NCI-H2107 treated with DMSO at 0.1 percent for 48 hours (cell line): ENCODE data around the gene TMEM121.

ENCODE experiments used
- DNase-seq: peaks from one replicate; lab custom pipeline; 2025; ENCODE audit not compliant: unreplicated experiment; lab: John Stamatoyannopoulos, UW

Gene TMEM121

DNA sequence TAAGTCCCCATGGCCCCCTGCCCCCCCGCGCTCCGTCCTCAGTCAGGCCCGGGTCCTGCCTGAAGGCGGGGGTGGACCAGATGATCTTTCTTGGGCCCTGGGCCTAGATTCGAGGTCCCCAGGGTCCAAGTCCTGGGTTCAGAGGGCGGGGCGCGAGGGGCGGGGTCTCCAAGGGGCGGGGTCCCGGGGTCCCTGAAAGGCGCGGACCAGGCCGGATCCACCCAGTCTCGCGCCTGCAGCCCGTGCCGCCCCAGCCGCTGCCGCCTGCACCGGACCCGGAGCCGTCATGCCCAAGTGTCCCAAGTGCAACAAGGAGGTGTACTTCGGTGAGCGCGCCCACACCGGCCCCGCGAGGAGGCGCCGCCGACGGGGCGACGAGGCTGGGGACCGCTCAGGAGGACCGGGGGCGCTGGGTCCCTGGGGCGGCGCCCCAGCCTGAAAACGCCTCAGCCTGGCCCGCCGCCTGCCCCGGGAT lies 39.4 kb upstream of the TMEM121 start:
- DNase-seq: no peak

DNA sequence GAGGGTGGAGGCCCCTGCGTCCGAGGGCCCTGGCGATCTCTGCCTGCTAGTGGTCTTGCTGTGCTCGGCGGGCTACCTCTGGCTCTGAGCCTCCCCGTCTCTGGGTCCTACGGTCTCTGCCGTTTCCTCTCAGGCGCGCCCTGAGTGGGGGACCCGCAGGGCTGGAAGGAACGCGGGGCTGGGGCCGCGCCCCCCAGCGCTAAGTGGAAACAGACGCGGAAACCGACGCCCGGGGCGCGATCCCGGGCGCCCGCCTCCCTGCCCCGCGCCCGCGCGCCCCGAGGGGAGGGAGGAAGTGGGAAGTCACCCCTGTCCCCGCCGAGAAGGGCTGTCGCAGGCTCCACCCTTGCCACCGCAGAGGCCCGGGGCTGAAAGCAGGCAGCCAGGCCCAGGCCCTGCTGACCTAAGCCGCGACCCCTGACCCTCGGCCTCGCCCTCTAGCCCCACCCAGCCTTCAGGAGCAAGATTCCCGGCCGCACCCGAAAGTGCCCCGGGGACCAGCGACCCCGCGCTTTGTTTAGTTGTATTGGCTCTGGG lies 38.9 kb upstream of the TMEM121 start:
- no peak for DNase-seq

DNA sequence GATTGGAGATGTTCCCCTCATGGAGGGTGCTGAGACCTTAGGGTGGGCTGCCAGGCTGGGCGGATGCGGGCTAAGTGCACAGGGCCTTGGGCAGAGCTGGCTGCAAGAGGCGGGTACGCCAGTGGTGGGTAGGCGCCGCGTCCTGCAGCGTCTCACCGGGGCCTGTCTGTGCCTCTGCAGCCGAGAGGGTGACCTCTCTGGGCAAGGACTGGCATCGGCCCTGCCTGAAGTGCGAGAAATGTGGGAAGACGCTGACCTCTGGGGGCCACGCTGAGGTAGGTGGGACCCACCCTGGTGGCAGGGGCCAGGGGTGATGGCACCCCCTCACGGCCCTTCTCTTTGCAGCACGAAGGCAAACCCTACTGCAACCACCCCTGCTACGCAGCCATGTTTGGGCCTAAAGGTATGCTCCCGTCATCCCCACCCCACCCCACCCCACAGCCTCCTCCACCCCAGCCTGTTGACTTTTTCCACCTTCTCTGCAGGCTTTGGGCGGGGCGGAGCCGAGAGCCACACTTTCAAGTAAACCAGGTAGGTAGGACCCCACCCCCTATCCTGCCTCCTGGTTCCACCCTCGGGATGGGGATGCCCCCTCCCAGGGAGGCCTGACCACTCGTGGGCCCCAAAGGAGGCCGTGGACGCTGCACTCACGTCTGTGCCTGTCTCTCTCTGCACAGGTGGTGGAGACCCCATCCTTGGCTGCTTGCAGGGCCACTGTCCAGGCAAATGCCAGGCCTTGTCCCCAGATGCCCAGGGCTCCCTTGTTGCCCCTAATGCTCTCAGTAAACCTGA lies 38.2 kb upstream of the TMEM121 start:
- DNase-seq: no peak

DNA sequence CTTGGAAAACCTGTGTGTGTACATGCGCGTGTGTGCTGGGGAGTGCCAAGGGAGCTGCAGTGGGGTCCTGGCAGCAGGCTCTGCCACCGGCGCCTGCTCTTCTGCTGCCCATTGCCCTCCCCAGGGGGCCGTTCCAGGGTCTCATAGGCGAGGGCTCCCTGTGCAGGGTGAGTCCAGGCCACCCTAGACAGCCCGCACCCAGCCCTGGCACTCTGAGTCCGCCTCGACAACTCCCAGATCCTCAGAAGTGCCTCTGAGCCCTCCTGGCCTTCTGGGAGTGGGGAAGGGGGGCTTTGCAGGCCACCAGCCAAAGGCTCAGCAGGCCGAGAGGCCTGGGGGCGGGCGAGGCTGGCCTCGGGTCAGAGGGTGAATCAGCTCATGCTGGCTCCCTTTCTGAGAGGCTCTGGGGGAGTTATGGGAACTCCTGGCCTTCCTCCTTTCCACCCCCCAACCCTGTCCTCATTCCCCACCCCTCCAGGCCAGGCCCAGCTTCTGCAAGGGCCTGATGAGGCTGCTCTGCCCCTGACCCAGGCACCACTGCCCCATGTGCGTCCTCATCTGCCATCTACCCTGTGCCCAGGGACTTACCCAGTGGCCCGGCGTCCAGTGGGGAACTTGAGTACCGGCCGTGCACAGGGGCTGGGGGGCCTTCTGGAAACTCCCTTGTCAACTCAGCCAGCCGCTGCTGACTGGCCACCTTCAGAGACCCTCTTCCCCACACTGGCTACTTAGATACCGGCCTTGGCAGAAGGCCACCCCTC lies 37.4 kb upstream of the TMEM121 start:
- no peak for DNase-seq

DNA sequence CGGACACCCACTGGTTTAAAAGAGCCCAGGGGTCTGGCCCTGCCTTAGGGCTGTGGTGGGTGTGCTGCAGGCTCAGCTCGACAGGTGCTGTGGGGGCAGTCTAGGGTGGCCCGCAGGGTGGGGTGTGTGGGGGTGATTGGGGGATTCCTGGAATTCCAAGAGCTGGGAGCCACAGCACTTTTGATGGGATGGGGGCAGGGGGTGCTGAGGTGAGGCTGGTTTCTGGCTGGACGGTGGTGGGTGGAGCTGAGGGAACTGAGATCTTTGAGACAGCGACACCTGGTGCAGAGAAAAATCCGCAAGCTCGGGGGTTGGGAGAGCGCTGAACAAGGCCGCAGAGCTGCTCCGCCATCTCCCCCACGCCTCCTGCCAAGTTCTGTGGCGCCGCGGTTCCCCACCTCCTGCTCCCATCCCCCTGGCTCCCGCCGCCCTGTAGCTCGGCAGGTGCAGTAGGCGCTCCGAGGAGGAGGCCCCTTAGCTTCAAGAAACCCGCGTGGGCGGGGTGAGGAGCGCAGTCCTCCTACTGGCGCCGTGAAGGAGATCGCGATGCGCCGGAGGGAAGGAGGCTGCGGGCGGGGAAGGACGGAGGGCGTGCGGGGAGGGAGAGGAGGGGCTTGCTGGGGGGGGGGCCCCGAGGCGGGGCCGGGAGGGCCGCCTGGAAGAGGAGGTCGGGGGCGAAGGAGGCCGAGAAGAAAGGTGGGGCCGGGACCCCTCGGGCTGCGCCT lies 36.7 kb upstream of the TMEM121 start:
- peak; percentile 95 for DNase-seq

DNA sequence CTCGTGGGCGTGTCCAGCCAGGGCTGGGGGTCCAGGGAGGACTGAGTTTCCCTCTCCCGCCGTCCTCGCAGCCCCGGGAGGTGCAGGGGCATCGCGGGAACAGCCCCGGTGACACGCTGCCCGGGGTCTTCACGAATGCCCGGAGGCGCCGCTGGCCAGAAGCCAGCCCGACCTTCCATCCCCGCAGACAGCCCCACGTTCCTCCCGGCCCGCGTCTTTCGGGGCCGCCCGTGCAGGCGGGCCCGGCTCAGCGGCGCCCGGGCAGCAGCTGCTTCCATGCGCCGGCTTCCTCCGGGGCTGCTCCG lies 36.2 kb upstream of the TMEM121 start:
- no peak for DNase-seq

DNA sequence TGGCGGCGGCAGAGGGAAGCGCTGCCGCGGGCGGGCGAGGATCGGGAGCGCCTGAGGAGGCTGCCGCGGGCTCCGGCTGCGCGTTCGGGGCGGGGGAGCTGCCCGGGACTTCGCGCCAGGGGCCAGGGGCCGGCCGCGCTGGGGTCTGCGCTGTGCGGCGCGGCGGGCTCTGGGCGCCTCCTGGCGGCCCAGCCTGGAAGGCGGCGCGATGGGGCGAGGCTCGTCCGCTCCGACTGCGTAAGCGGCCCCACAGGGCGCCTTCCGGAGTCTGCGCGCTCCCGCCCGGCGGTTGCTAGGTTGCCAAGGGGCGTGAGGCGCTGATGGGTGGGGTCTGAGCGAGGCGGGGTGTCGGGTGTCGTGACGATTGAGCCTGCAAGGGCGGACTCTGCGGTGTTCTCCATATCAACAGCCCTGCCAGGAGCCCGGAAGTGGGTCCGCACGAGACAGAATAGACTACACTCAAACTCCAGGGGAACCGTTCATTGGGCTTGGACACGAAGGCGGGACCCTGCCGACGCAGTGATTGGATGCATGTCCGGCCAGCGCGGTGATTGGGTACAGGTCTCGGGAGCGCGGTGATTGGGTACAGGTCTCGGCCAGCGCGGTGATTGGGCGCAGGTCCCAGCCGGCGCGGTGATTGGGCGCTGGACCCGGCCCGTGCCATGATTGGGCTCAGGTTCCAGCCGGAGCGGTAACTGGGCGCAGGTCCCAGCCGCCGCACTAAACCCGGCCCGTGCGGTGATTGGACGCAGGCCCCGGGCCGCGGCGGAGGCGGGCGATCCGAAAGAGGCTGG lies 35.6 kb upstream of the TMEM121 start, which contains the start of gene TEDC1:
Gene TEDC1 (plus strand): TSS at position 675 of the 794 bp plus-strand sequence. CDS start 130 bp downstream, outside the sequence.
- peak; percentile 100 for DNase-seq

DNA sequence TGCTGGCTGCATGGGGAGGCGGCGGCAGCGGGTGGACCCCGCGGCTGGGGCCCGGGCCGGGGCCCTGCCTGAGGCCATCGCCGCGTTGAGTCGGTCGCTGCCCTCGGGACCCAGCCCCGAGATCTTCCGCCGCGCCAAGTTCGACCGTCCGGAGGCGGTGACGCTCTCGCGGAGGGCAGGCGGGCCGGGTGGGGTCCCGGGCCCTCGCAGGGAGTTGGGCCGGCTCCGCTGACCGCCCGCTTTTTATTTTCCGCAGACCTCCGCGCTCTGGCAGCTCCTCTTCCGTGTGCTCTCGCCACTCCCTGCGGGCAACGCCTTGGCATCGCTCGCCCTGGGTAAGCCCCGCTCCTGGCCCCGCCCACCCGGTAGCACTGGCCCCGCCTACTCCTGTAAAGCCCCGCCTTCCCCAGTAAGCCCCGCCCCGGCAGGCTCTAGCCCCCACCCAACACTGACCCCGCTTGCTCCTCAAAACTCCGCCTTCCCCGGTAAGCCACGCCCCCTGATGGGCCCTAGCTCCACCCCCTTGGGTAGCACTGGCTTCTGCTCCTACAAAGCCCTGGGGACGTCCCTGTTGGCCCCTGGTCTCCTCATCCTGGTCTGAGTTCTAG lies 34.9 kb upstream of the TMEM121 start:
- peak; percentile 34 for DNase-seq

DNA sequence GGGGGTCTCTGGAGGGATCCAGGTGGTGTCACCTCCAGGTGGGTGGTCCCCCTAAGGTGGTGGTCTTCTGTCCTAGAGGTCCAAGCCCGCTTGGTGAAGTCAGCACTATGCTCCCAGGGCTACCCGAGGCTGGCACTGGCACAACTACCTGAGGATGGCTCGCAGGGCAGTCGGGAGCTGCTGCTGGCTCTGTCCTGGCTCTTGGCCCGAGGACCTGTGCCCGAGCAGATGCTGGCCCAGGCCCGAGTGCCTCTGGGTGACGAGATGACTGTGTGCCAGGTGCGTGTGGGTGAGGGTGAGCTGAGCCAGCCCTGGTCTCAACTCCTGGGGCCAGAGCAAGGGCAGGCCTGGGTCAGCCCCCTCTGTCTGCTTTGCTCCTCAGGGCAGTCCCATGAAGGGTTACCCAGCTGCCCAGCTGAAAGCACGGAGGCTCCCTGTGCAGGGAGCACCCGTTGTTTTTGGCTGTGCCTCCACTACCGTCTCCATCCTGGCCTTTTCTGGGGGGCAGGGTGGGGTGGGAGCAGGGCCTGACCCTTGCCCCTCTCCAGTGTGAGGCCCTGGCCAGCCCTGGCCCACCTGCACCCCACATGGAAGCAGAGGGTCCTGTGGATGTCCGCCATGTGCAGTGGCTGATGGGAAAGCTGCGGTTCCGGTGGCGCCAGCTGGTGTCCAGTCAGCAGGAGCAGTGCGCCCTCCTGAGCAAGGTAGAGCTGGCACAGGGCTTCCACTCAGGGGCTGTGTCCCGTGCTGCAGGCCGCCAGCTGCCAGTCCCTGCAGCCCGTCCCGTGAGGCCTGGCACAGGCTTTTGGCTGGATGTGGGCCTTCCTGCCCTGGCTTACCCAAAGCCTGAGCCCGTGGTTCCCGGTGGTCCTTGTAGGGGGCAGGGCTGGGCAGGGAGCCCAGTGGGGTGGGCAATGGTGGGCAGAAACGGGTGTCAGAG lies 34.1 kb upstream of the TMEM121 start:
- DNase-seq: no peak

DNA sequence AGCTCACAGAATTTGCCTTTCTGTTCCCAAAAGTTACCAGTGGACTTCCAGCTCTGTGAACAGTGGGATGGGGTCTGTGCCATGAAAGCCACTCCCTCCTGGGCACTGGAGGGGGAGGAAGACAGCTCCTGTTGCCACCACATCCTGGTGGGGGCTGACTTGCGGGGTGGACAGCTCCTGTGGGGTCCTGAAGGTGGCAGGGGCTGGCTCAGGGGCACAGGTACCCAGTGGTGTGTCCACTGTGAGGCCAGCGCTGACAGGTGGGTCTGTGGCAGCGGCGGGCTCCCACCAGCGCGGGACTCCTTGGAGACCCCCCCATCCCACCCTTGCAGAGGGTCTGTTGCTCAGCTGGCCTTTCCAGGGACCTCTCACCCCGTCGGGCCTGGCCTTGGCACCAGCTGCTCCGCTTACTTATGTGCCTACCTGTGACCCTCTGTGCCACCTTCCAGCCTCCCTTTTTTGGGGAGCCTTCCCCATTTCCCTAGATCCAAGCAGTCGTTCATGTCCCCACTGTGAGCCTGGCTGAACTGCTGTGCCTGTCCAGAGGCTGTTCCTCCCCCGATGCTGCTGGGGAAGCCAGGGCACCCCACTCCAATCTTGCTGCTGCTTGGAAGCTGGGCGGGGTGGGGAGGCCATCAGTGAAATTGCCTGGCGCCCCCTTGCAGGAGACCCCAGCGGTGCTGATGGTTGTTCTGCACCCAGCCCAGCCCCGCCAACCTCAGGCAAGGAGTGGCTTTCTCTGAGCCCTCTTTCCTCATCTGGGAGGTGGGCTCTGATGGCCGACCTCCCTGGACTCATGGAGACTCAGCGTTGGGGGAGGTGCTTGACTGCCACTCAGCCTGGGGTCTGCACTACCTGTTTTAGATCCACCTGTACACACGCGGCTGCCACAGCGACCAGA lies 33.2 kb upstream of the TMEM121 start:
- DNase-seq: no peak

DNA sequence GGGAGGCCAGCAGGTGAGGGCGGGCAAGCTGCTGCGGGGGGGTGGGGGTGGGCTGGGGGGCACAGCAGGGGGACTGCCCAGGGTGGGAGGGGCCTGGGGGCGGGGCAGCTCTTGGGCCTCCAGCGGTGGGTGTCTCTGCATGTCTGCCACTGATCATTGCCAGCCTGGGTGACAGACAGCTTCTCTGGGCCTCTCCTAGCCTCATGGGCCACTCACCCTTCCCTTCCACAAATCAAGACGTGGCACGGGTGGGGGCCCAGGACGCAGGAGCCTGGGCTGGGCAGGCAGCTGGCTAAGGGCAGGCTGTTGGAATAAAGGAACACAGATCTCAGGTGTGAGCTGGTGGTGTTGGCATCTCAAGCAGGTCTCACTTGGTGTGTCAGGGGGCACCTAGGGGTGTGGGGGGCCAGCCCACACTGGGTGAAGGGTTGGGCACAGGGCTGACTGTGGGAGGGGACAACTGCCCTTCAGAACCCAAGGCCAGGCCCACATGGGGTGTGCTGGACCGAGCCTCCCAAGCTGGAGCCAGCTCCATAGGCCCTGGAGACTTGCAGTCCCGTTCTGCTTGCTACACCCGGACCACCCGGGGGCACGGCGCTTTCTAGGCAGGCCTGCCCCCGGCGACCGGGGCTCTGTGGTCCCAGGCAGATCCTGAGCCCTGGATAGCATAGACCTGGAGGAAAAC lies 32.3 kb upstream of the TMEM121 start:
- no peak for DNase-seq

DNA sequence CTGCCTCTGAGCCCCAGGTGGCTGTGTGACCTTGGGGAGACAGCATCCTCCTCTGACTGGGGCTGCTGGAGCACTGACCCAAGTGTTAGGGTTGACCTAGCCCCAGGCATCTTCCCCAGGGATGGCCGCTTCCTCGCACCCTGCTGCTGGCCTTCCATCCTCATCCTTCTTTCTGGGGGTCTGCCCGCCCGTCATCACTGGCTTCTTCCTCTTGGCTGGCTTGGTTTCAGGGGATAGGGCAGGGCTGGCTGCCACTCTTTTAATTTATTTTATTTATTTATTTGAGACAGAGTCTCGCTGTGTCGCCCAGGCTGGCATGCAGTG lies 31.8 kb upstream of the TMEM121 start:
- no peak for DNase-seq

DNA sequence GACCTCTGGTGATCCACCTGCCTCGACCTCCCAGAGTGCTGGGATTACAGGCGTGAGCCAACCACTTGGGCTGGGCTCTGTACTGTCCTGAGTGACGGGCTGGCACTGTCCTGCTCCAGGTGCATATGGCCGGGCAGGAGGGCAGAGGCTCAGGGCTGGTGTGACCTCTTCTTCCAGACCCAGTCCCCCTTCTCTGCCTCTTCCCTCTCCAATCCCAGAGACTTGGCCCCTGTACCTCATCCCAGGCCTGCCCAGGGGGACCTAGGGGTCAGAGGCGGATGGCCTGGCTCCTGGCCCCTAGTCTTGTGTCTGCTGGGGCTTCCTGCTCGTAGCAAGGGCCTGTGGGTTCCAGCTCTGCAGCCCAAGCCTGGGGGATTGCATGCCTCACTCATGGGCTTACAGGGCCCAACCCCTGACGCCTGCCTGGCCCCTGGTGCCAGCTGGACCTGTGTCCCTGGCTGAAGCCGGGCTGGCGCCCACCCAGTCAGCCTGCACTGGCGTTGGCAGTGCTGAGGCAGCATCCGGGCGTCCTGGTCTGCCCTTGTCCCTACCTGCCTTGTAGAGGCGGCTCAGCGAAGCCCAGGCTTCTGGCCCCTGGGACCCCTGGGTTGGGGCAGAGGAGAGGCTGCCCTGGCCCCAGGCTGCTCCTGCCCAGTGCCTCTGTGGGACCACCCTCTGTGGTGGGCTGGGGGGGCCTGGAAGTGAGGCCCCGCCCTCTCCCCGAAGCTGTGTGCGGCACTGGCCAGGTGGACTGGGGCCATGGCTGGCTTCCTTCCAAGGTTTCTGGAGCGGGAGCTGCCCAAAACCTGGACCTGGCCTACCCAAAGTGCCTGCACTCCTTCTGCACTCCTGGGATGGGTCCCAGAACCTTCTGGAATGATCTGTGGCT lies 31.0 kb upstream of the TMEM121 start:
- DNase-seq: no peak

DNA sequence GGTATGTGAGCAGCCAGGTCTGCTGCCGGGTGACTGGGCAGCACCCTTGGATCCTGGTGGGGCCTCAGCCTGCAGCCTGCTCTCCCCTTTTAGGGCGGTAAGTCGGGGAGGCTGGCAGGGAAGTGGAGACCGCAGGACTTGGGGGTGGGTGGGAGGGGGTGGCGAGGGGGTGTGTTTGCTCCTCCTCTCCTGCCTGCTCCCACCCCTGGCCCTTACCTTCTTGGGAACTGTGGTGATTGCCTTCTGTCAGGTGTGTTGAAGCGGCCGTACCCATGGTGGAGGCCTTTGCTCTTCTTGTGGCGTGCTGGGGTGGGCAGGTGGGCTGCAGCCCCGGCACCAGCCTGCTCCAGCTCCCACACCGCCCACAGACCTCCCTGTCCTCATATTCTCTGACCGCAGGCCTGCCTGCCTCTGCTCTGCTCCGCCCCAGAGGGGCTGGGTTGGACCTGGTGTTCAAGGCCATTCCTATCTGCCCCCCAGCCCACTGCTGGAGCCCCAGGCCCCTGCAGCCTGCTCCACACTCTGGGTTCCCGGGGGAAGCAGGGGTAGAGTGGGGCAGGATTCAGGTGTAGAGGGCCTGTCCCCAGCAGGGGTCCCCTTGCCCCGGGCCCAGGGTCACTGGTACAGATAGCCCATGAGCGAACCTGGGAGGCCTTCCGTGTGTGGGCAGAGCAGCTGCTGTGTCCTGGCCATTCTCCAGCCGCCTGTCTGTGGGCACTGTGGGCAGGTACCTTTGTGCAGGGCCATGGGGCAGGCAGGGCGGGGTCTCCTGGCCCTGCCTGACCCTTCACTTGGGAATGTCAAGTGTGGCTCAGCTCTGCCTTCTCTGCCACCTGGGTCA lies 30.2 kb upstream of the TMEM121 start:
- no peak for DNase-seq

DNA sequence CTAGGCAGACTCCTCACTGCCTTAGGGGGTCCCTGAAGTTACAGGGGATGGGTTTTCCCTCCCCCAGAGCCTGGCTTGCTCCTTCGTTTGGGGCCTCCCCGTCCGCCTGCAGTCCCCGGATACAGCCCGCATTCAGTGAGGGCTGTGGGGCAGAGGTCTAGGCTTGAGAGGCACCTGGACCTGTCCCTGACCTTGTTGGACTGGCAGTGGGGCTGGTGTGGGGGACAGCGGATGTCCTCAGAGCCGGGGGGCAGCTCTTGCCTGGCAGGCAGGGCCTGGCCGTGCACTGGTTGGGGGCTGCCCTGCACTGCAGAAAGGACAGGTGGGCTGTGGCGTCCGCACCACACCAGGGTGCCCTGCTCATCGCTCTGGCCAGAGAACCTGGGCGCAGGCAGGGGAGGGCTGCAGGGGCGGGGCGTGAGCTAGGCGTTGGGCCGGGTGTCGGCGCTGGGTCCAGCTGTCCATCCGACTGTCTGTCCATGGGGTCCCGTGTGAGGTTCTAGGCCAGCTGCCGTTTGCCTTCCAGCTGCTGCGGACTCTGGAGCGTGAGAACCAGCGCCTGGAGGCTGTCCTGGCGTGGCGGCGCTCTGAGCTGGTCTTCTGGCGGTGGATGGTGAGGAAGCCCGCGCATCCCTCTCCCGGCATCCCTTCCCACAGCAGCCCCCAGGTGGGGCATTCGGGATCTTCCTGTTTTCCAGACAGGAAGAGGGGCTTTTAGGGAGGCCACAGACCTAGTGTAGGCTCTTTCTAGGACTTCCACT lies 29.4 kb upstream of the TMEM121 start:
- no peak for DNase-seq
